ACHN (cell line): ENCODE data around the gene FGD4.

Experiments
- DNase-seq: peaks from one replicate; pipeline ENCODE4 v3.0.0-alpha.2; 2015
- in situ Hi-C: cut with HindIII; loops from 2 replicates; pipeline ENCODE4 v1.10.0; 2017; ENCODE audit warnings: low sequenced_read_pairs, low pct_ligation_motif_present, low pct_unique_long_range_greater_than_20kb

FGD4 gene

DNA sequence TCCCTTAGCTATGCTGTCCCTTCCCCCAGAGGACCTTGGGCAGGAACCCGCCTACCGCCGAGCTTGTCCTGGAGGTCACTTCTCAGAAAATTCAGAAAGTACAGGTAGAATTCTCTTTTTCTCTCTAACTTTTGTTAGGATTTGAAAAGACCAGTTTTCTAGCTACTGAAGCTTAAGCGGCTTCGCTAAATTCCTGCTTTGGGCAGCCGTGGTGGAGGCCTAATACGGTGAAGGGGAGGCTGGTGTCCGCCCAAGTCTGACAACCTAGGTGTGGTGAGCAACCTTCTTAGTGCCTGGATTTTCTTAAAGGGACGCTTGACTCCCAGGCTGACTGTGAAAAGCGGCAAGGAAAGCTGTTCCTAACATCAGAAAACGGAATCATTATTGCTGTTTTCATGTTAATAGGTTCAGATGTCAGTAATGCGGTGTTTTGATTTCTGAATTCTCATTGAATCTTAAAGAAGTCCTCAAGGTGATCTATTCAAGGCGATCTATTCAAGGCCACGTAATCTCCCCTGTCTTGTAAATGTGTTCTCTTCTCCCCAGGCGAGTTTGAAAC, 835 bp downstream of the FGD4 start:
- in situ Hi-C loops, result no loop called here
- DNase-seq, result peak; percentile 49

DNA sequence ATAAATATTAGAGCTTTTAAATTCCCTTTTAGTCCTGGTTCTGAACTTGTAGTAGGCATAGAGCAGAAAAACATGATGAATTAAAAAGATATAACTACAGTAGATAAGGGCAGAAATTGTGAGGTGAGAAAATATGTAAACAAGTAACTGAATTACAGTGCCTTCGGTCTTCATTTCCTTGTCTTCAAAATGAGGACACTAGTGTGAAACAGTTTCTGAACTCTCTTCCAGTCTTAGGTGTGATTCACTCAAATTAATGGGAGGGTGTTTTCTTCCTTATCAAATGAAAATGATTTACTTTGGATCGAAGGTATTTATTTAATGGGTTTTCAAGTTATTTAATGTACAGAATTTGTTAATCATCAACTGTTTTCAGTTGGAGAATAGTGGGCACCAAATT, 1.5 kb downstream of the FGD4 start:
- DNase-seq, result peak; percentile 20
- in situ Hi-C loops, result no loop called here

GRCh38 chr12:32402170-32402569, 2.8 kb downstream of the FGD4 start:
- DNase-seq, result no peak
- in situ Hi-C loops, result no loop called here

GRCh38 chr12:32402946-32403345, 3.6 kb downstream of the FGD4 start:
- no peak for DNase-seq
- in situ Hi-C loops, result no loop called here

DNA sequence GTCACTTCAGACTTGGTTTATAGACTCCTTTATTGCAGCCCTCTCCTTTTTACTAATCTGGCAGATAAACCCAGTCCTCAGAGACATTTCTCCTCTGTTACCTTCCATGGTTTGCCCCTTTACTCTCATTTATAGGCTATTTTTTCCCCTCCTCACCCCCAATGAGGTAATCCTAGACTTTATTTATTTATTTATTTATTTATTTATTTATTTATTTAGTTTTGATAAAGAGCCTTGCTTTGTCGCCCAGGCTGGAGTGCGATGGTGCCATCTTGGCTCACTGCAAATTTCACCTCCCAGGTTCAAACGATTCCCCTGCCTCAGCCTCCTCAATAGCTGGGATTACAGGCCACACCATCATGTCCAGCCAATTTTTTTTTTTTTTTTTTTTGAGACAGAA, 8.4 kb downstream of the FGD4 start:
- DNase-seq, result no peak
- in situ Hi-C loops, result no loop called here

GRCh38 chr12:32413412-32413811, 14.1 kb downstream of the FGD4 start:
- in situ Hi-C loops, result no loop called here
- DNase-seq, result no peak

GRCh38 chr12:32418221-32418620, 18.9 kb downstream of the FGD4 start:
- in situ Hi-C loops, result no loop called here
- DNase-seq, result no peak

DNA sequence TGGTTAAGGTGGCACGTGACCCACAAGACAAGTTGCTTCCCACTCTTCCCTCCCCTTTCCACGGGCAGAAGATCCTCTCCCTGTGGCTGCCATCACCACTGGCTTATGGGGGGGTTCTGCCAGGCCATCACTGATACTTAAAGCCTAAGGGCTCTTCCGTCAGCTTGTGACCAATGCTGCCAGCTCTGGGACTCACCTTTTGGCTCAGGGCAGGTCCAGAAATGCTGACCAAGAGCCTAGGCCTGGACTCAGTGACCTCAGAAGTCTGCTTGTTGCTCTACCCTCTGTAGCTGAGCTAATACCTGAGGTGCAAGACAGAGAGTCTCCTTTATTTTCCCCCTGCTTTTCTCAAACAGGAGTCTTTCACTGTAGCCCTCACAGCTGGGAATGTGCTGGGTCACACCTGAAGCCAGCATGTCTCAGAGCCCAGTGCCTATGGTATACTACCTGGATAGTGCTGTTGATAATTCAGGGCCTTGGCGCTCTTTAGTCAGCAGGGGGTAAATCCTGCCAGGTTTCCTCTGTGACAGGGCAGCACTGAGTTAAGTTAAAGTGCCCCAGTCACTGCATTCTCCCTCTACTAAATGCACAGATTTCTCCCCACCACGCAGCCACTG, 19.7 kb downstream of the FGD4 start:
- DNase-seq, result no peak
- in situ Hi-C loops, result no loop called here

- in situ Hi-C loops, result no loop called here
- no peak for DNase-seq
Measured at GRCh38 chr12:32419520-32419960, 20.2 kb downstream of the FGD4 start.

DNA sequence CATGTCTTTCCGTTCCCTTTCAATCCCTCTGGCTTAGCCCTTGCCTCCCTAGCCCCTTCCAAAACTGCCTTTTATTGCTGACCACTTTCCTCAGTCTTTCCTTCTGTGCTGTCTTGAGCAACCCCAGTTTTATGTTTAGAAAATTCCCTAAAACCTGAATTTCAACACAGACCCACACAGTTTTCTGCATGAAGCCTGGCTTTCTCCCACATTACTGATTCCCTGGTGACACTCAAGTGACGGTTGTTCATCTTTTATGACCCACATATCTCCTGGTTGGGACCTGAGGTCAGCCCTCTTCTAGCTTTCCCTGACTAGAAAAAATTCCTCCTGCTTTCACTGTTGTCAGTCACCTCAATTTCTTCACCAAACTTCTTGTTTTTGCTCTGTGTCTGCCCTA, 21.0 kb downstream of the FGD4 start:
- in situ Hi-C loops, result no loop called here
- DNase-seq, result no peak

GRCh38 chr12:32423559-32423958, 24.2 kb downstream of the FGD4 start:
- no peak for DNase-seq
- in situ Hi-C loops, result no loop called here

GRCh38 chr12:32431025-32431424, 31.7 kb downstream of the FGD4 start:
- DNase-seq, result no peak

GRCh38 chr12:32435921-32436705, 36.8 kb downstream of the FGD4 start:
- in situ Hi-C loops, result no loop called here
- DNase-seq, result no peak

More at GRCh38 chr12:32431025-32431424, 31.7 kb downstream of the FGD4 start:
- in situ Hi-C loops, result no loop called here

- in situ Hi-C loops, result no loop called here
- DNase-seq, result peak; percentile 97
Measured at GRCh38 chr12:32437095-32437515, 37.7 kb downstream of the FGD4 start.

GRCh38 chr12:32440120-32440865, 40.9 kb downstream of the FGD4 start:
- no peak for DNase-seq
- in situ Hi-C loops, result no loop called here

GRCh38 chr12:32443491-32443890, 44.1 kb downstream of the FGD4 start:
- in situ Hi-C loops, result no loop called here
- DNase-seq, result no peak

GRCh38 chr12:32444895-32445294, 45.5 kb downstream of the FGD4 start:
- DNase-seq, result peak; percentile 100

DNA sequence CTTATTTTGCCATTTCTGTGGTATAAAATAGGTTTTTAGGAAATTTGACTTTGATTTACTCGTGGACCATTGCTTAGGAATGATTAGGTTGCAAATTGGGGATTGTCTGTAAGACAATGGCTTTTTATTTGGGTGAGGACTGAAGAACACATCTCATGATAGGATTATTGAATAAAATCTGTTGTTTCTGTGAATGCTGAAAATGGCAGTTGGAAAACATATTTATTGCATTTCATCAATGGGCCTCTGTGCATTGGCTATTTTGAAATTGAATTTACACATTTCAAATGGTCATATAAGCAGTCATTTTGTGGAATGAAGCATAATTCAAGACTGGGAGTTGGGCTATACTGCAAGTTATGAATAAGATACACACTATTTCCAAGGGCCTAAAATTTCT, 46.0 kb downstream of the FGD4 start:
- in situ Hi-C loops, result no loop called here
- no peak for DNase-seq

More at GRCh38 chr12:32444895-32445294, 45.5 kb downstream of the FGD4 start:
- in situ Hi-C loops, result no loop called here
